A549 (cell line): ENCODE measurements around the gene MRPL16. TPM values are rescaled to one million over a fixed set of nuclear protein-coding genes. Genes with fewer than 3 reads are reported as not detected.

Experiments used
- ATAC-seq, 2 experiments: fragments of 200-7000 bp in 1 of 2; fragments of >200 bp in 1 of 2; cut with Nextera tagmentation in 1 of 2; cut with Tn5 transposase in 1 of 2; 3 replicates each; pipeline versions ENCODE4 v1.8.0 to v1.9.1; 2018 to 2020; ENCODE audit warnings: mild to moderate bottlenecking in 1 of 2, moderate library complexity in 1 of 2
- CTCF ChIA-PET: fragments of 300-600 bp; sonication (Branson Sonifier 250); formaldehyde crosslinking; extraction: SDS; loops from one replicate; lab custom pipeline; 2021; ENCODE audit warnings: antibody characterized with exemption, inconsistent platforms; lab: Yijun Ruan, JAX
- POLR2A ChIA-PET: fragments of 350-600 bp; formaldehyde crosslinking; extraction: SDS; loops from one replicate; lab custom pipeline; 2021; ENCODE audit warnings: antibody characterized with exemption, inconsistent platforms; lab: Yijun Ruan, JAX
- DNase-seq, 2 experiments: peaks; one replicate each; pipeline versions ENCODE4 v3.0.0 to v3.0.0-alpha.2; 2011 to 2016; ENCODE audit warnings: low read depth in 1 of 2, low spot score in 1 of 2
- FAIRE-seq: peaks from 2 replicates; lab custom pipeline; 2011; peaks lifted over from hg19 to GRCh38; lab: Jason Lieb, UNC
- H3K27ac ChIP-seq, 2 experiments: fragments of >200 bp; sonication (Bioruptor Twin); formaldehyde crosslinking; 3 replicates each; pipeline ENCODE4 v1.5.1; 2016 to 2017
- H3K4me1 ChIP-seq: fragments of >200 bp; sonication (Bioruptor Twin); formaldehyde crosslinking; 3 replicates; pipeline ENCODE4 v1.6.1; 2016
- H3K4me2 ChIP-seq: fragments of >200 bp; sonication (Bioruptor Twin); formaldehyde crosslinking; 3 replicates; pipeline ENCODE4 v1.6.1; 2016
- H3K4me3 ChIP-seq: fragments of >200 bp; sonication (Bioruptor Twin); formaldehyde crosslinking; 3 replicates; pipeline ENCODE4 v1.5.1; 2016
- H3K9me3 ChIP-seq: fragments of >200 bp; sonication (Bioruptor Twin); formaldehyde crosslinking; 3 replicates; pipeline ENCODE4 v1.6.1; 2016
- BHLHE40 ChIP-seq: IDR thresholded peaks from 2 replicates; pipeline ENCODE4 v1.6.1; 2012; ENCODE audit warnings: low read depth, low read length, inconsistent platforms
- CBX2 ChIP-seq: fragments of 200-600 bp; sonication (generic); IDR thresholded peaks from 2 replicates; pipeline ENCODE4 v1.6.1; 2016; ENCODE audit warnings: low read depth, mild to moderate bottlenecking, borderline replicate concordance
- CBX8 ChIP-seq: fragments of 200-600 bp; sonication (generic); IDR thresholded peaks from 2 replicates; pipeline ENCODE4 v1.6.1; 2016
- CEBPB ChIP-seq, 2 experiments: fragments of >200 bp in 1 of 2; sonication (Bioruptor Twin) in 1 of 2; formaldehyde crosslinking in 1 of 2; IDR thresholded peaks; 2 replicates each; pipeline ENCODE4 v1.6.1; 2012 to 2016
- EHF ChIP-seq: fragments of 250-450 bp; sonication (Bioruptor Pico); IDR thresholded peaks from 2 replicates; pipeline ENCODE4 v1.5.0; 2020; ENCODE audit warnings: mild to moderate bottlenecking
- EP300 ChIP-seq, 2 experiments: fragments of >200 bp; sonication (Bioruptor Twin); formaldehyde crosslinking; IDR thresholded peaks; 2 replicates in 1 of 2; 3 replicates in 1 of 2; pipeline ENCODE4 v1.6.1; 2016 to 2017
- ESRRA ChIP-seq: fragments of 150-350 bp; IDR thresholded peaks from 2 replicates; pipeline ENCODE4 v1.6.1; 2014; ENCODE audit warnings: mild to moderate bottlenecking, low read length, borderline replicate concordance
- FOSB ChIP-seq: fragments of 250-450 bp; sonication (Bioruptor Pico); IDR thresholded peaks from 2 replicates; pipeline ENCODE4 v1.5.0; 2020; ENCODE audit warnings: mild to moderate bottlenecking, moderate library complexity
- HDAC2 ChIP-seq: fragments of 200-600 bp; sonication (generic); IDR thresholded peaks from 2 replicates; pipeline ENCODE4 v1.6.1; 2016
- HOXA7 ChIP-seq: fragments of 250-450 bp; sonication (Bioruptor Pico); IDR thresholded peaks from 2 replicates; pipeline ENCODE4 v1.5.0; 2020; ENCODE audit warnings: mild to moderate bottlenecking, moderate library complexity
- MAFK ChIP-seq: fragments of 450-650 bp; IDR thresholded peaks from 2 replicates; pipeline ENCODE4 v1.6.1; 2014; ENCODE audit not compliant: partially characterized antibody
- NFE2L2 ChIP-seq: fragments of 150-350 bp; conservative IDR thresholded peaks from 2 replicates; pipeline ENCODE4 v1.6.1; 2014; ENCODE audit warnings: low read length
- POLR2AphosphoS2 ChIP-seq: conservative IDR thresholded peaks from 2 replicates; pipeline ENCODE4 v1.6.1; 2012; ENCODE audit warnings: low read length, improper control_type of control experiment, inconsistent platforms
- RNF2 ChIP-seq: fragments of 200-600 bp; sonication (generic); IDR thresholded peaks from 2 replicates; pipeline ENCODE4 v1.6.1; 2016; ENCODE audit warnings: low read depth, mild to moderate bottlenecking, antibody characterized with exemption, moderate library complexity, borderline replicate concordance
- TFCP2L1 ChIP-seq: fragments of 250-450 bp; sonication (Bioruptor Pico); IDR thresholded peaks from 2 replicates; pipeline ENCODE4 v1.5.0; 2021; ENCODE audit warnings: mild to moderate bottlenecking
- TP53 ChIP-seq: fragments of 250-450 bp; sonication (Bioruptor Pico); IDR thresholded peaks from 2 replicates; pipeline ENCODE4 v1.5.0; 2021; ENCODE audit warnings: mild to moderate bottlenecking, moderate library complexity
- USF2 ChIP-seq: fragments of 450-650 bp; IDR thresholded peaks from 2 replicates; pipeline ENCODE4 v1.6.1; 2014; ENCODE audit warnings: antibody characterized with exemption
- WGBS: methylation state at CpG from one replicate; pipeline ENCODE4 v1.1.6; 2017; ENCODE audit errors: missing lambda C conversion rate; 5-methylcytosine and 5-hydroxymethylcytosine counted together
- polyA plus RNA-seq, 4 experiments: library from polyadenylated mRNA; depleted of rRNA in 3 of 4; stranded (reverse); fragments of >200 nt; fragmentation: RNase III in 1 of 4; extraction: RNeasy Plus Mini Kit Qiagen cat#74134 plus additional on column Dnase treatment in 1 of 4; gene quantifications; 2 replicates in 3 of 4; 3 replicates in 1 of 4; pipeline ENCODE4 v1.2.3, GENCODE V29; 2011 to 2017
- TF ChIP-seq, protein P1 (sequence below): fragments of >200 bp; sonication (Bioruptor Twin); formaldehyde crosslinking; IDR thresholded peaks from 3 replicates; pipeline ENCODE4 v1.6.1; 2016

Gene MRPL16
- polyA plus RNA-seq, 2 of the 4 experiments (the other 2 are of a cell fraction), result 57.3 to 77.7 TPM

- 89% methylated on average over 4 of the region's 4 CpGs for WGBS
- ATAC-seq, result no peak
- Histone ChIP-seq H3K27ac (no peak overlapping the region), H3K4me2 (no peak overlapping the region), H3K9me3 (no peaks in the 10 kb centered on the region), H3K4me3 (no peak overlapping the region), H3K4me1 (peaks cover 25% of the 10 kb centered on the region)
- POLR2A ChIA-PET, result no interaction called here
- DNase-seq, result no peak
- CTCF ChIA-PET, result no interaction called here
- TF ChIP-seq HOXA7, result no peak
- no peak for TF ChIP-seq MAFK
- TF ChIP-seq HDAC2, result no peak
- FAIRE-seq, result no peak
Observed at GRCh38 chr11:59783632-59784090, 26.9 kb downstream of the MRPL16 start.

DNA sequence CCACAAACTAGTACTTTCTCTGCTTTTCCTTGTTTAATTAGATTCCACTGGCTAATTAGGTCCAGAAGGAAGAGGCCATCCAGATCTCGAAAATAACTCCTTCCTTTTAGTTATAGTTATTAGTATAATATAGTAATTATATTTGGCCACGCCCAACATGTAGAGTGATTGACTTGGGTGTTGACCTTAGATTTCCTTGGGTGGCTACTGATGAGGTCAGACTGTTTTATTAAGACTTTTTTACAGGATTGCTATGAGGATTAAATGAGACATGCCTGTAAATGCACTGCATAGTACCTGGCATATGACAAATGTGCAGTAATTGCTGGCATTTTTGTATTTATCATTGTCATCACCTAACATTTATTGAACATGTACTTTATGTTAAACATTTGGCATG is 28.5 kb downstream of the MRPL16 start:
- no peak for ATAC-seq
- TF ChIP-seq, protein P1, sequence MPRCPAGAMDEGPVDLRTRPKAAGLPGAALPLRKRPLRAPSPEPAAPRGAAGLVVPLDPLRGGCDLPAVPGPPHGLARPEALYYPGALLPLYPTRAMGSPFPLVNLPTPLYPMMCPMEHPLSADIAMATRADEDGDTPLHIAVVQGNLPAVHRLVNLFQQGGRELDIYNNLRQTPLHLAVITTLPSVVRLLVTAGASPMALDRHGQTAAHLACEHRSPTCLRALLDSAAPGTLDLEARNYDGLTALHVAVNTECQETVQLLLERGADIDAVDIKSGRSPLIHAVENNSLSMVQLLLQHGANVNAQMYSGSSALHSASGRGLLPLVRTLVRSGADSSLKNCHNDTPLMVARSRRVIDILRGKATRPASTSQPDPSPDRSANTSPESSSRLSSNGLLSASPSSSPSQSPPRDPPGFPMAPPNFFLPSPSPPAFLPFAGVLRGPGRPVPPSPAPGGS, result no peak
- TF ChIP-seq BHLHE40 (no peak), HDAC2 (no peak), FOSB (no peak), ESRRA (no peak), EP300 (IDR thresholded peaks at IDR 0.05) (no peak), NFE2L2 (no peak), TFCP2L1 (no peak), CEBPB (IDR thresholded peaks at IDR 0.05) (no peak), MAFK (no peak), EHF (no peak), RNF2 (no peak), TP53 (no peak)
- POLR2A ChIA-PET, result no interaction called here
- CTCF ChIA-PET, result no interaction called here
- no peak for FAIRE-seq
- no peak for DNase-seq
- H3K4me1 ChIP-seq, result peaks cover 34% of the 10 kb centered on the region
- no peak overlapping the region for H3K4me3 ChIP-seq
- 83% methylated on average over 2 of the region's 2 CpGs for WGBS
- no peaks in the 10 kb centered on the region for H3K9me3 ChIP-seq
- no peak overlapping the region for H3K4me2 ChIP-seq
- H3K27ac ChIP-seq, result no peak overlapping the region

DNA sequence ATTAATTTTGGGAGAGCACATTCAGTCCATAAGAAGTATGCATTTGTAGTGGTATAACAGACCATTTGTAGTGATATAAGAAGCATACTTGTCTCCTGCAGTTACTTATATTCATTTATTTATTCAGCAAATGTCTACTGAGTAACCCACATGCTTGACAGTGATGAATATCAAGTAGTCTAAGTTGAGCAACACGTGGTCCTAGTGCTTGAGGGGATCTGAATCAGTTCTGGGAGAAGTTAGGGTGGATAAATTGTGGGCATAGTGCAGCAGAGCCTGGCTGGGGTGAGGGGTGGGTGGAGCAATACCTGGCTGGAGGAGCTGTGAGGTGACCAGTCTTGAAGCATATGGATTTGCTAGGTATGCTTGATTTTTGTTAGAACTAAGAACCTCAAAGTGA is 31.1 kb downstream of the MRPL16 start:
- POLR2A ChIA-PET, result no interaction called here
- no peak for DNase-seq

GRCh38 chr11:59778122-59778521 is 32.5 kb downstream of the MRPL16 start:
- Histone ChIP-seq H3K4me2 (peak overlapping the region; percentile 71), H3K4me1 (peaks cover 39% of the 10 kb centered on the region), H3K27ac (no peak overlapping the region), H3K9me3 (no peaks in the 10 kb centered on the region), H3K4me3 (0 out of 3 replicates have a peak overlapping the region, but pooled peaks have one; percentile 3)
- CTCF ChIA-PET, result interaction anchor here (0.9 to 2.6 kb wide), 4 partner anchors 8 to 24 kb away, joined by 3 to 16 read pairs (median 4); partner anchors contain the start of gene STX3
- no peak for TF ChIP-seq CBX8
- 0 out of 2 replicates have a peak, but pooled peaks have one; percentile 16 for TF ChIP-seq USF2
- TF ChIP-seq CBX2, result no peak
- POLR2A ChIA-PET, result interaction anchor here (1.0 kb wide), 1 partner anchor 11 kb away, joined by 4 read pairs; no protein-coding TSS in a partner anchor
- peak; percentile 25 to 32; a peak in 4 of 6 replicates for ATAC-seq
- FAIRE-seq, result no peak
- peak; percentile 21 to 24 for DNase-seq
- WGBS, result 59% methylated on average over 2 of the region's 2 CpGs

More for the DNA sequence above, 31.1 kb downstream of the MRPL16 start:
- ATAC-seq (no peak), FAIRE-seq (no peak)
- Histone ChIP-seq H3K4me2 (no peak overlapping the region), H3K4me1 (peaks cover 39% of the 10 kb centered on the region), H3K9me3 (no peaks in the 10 kb centered on the region), H3K27ac (no peak overlapping the region), H3K4me3 (no peak overlapping the region)
- no peak for TF ChIP-seq POLR2AphosphoS2
- no peak for TF ChIP-seq MAFK
- CTCF ChIA-PET, result interaction anchor here (1.5 to 2.6 kb wide), 2 partner anchors 22 to 24 kb away, joined by 6 to 16 read pairs; partner anchors contain the start of gene STX3
- whole genome bisulfite sequencing, result 33% methylated on average over 1 of the region's 1 CpG
